Gastrocnemius medialis (tissue), 4 donors: ENCODE results near the gene ARL4D. TPM values are rescaled to one million over a fixed set of nuclear protein-coding genes. Genes with fewer than 3 reads are reported as not detected.

Experiments
- ATAC-seq, 2 donors: fragments of 150-250 bp; one replicate each; pipeline ENCODE4 v1.9.1; 2016
- DNase-seq, 2 donors: peaks; one replicate each; pipeline ENCODE4 v3.0.0-alpha.2; 2019
- H3K27ac ChIP-seq, 4 donors: fragments of 200-600 bp; sonication (generic); 1 replicate in 1 of 4; 2 replicates in 3 of 4; pipeline ENCODE4 v1.5.1; 2016 to 2018; ENCODE audit warnings: mild to moderate bottlenecking in 2 of 4, moderate library complexity in 1 of 4
- H3K27me3 ChIP-seq, 3 donors: fragments of 200-600 bp; sonication (generic) in 2 of 3; 1 replicate in 1 of 3; 2 replicates in 2 of 3; pipeline versions ENCODE4 v1.5.1 to v1.6.0; 2016 to 2019; ENCODE audit warnings: mild to moderate bottlenecking in 1 of 3, moderate library complexity in 1 of 3
- H3K36me3 ChIP-seq, 2 donors: fragments of 200-600 bp; sonication (generic) in 1 of 2; one replicate each; pipeline ENCODE4 v1.5.1; 2017 to 2018
- H3K4me1 ChIP-seq, 2 donors: fragments of 200-600 bp; sonication (generic) in 1 of 2; one replicate each; pipeline ENCODE4 v1.5.1; 2016 to 2017; ENCODE audit warnings: mild to moderate bottlenecking in 2 of 2
- H3K4me3 ChIP-seq, 4 donors: fragments of 200-600 bp; sonication (generic) in 3 of 4; 1 replicate in 1 of 4; 2 replicates in 3 of 4; pipeline ENCODE4 v1.5.1; 2016 to 2019; ENCODE audit warnings: mild to moderate bottlenecking in 2 of 4
- H3K9me3 ChIP-seq, 3 donors: fragments of 200-600 bp; sonication (generic) in 2 of 3; 1 replicate in 1 of 3; 2 replicates in 2 of 3; pipeline ENCODE4 v1.5.1; 2016 to 2019
- POLR2A ChIP-seq, 2 donors: fragments of 450-650 bp; IDR thresholded peaks; one replicate each; pipeline ENCODE4 v1.6.1; 2017; ENCODE audit warnings: antibody characterized with exemption in 2 of 2, mild to moderate bottlenecking in 2 of 2, moderate library complexity in 2 of 2
- in situ Hi-C, 4 donors: fragments of 200-750 bp; cut with MboI; loops; one replicate each; pipeline versions ENCODE4 v1.15.0 to v1.8.0; 2017; ENCODE audit warnings: low sequenced_read_pairs in 4 of 4
- intact Hi-C: fragments of 100-400 bp; cut with DNase I; formaldehyde crosslinking; loops from one replicate; pipeline ENCODE4 v1.15.1; 2023; ENCODE audit warnings: low total_unique reads
- total RNA-seq, 4 donors: library from RNA; depleted of rRNA; stranded (reverse); fragments of >200 nt; gene quantifications; one replicate each; pipeline versions ENCODE4 v1.1.0 to v1.2.3, GENCODE V29; 2016
- TF ChIP-seq, protein P1 (sequence below), 5 experiments: fragments of 450-650 bp in 3 of 5; fragments of 200-600 bp in 2 of 5; sonication (generic) in 2 of 5; IDR thresholded peaks in 4 of 5; conservative IDR thresholded peaks in 1 of 5; 1 replicate in 4 of 5; 2 replicates in 1 of 5; pipeline ENCODE4 v1.5.1; 2016 to 2019; ENCODE audit warnings: antibody characterized with exemption in 5 of 5, mild to moderate bottlenecking in 3 of 5, moderate library complexity in 3 of 5

ARL4D gene
- total RNA-seq, 4 donors from 2014 or later = 0.17 to 2.0 (median 1.3) TPM

DNA sequence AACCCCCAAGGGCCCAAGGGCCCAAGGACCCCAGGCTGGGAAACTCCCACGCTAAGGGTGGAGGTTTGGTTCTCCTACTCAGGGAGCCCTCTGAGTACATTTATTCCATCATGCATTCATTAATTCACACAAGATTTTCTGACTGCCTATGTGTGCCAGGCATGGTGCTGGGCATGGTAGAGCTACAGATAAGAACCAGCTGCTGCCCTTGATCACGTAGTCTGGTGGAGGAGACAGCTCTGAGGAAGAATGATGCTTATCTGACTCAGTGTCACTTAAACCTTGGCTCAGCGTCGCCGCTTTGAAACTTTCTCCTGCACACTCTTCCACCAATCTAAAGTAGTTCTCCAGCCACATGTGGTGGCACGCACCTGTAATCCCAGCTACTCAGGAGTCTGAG, 3.6 kb upstream of the ARL4D start:
- H3K27ac ChIP-seq = no peak overlapping the region
- intact Hi-C loops = loop anchor here (10.0 kb wide), 1 partner anchor 560 kb away; the partner anchor contains the start of gene PSME3
- in situ Hi-C loops = loop anchor here in 1 of 4 donors (5.0 kb wide), 1 partner anchor 87 kb away; the partner anchor contains the start of gene DHX8
- no peaks in the 10 kb centered on the region for H3K27me3 ChIP-seq
- no peaks in the 10 kb centered on the region for H3K9me3 ChIP-seq
- H3K4me1 ChIP-seq = peaks cover 3 to 20% of the 10 kb centered on the region in 2 donors
- no peaks in the 10 kb centered on the region for H3K36me3 ChIP-seq
- no peak for TF ChIP-seq POLR2A (IDR thresholded peaks at IDR 0.05)
- TF ChIP-seq, protein P1, sequence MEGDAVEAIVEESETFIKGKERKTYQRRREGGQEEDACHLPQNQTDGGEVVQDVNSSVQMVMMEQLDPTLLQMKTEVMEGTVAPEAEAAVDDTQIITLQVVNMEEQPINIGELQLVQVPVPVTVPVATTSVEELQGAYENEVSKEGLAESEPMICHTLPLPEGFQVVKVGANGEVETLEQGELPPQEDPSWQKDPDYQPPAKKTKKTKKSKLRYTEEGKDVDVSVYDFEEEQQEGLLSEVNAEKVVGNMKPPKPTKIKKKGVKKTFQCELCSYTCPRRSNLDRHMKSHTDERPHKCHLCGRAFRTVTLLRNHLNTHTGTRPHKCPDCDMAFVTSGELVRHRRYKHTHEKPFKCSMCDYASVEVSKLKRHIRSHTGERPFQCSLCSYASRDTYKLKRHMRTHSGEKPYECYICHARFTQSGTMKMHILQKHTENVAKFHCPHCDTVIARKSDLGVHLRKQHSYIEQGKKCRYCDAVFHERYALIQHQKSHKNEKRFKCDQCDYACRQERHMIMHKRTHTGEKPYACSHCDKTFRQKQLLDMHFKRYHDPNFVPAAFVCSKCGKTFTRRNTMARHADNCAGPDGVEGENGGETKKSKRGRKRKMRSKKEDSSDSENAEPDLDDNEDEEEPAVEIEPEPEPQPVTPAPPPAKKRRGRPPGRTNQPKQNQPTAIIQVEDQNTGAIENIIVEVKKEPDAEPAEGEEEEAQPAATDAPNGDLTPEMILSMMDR (IDR thresholded peaks at IDR 0.05 in 4 of 5, conservative IDR thresholded peaks at IDR 0.05 in 1 of 5) = no peak
- ATAC-seq (no peak), DNase-seq (no peak)
- no peak overlapping the region for H3K4me3 ChIP-seq

DNA sequence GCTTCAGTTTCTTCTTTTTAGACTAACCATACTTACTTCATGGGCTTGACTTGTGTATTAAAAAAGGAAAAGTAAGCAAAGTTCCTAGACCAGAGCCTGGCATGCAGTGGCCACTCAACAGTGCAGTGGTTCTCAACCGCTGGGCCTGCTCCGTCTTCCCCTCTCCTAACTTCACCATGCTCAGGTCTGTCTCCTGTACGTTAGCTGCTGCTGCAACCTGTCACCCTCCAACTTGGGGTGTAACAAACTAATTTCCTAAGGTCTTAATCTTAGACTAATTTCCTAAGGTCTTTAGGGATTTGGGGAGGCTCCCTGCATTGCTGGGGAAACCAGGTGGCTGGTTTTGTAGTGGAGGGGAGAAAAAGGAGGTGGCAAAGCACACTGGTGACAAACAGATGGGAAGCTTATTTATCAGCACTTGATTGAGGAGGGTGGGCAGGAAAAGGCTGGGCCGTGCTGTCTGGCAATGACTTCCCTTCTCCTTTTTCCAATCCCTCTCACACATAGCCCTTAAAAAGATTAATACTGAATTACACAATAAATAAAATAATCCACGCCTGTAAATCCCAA, 2.2 kb upstream of the ARL4D start:
- TF ChIP-seq, protein P1 (IDR thresholded peaks at IDR 0.05 in 4 of 5, conservative IDR thresholded peaks at IDR 0.05 in 1 of 5) = no peak
- TF ChIP-seq POLR2A (IDR thresholded peaks at IDR 0.05) = no peak
- no peaks in the 10 kb centered on the region for H3K9me3 ChIP-seq
- in situ Hi-C loops = loop anchor here in 1 of 4 donors (5.0 kb wide), 1 partner anchor 86 kb away; the partner anchor contains the start of gene DHX8
- no peak for DNase-seq
- H3K27ac ChIP-seq = no peak overlapping the region
- H3K4me1 ChIP-seq = peaks cover 3 to 31% of the 10 kb centered on the region in 2 donors
- no peak for ATAC-seq
- H3K27me3 ChIP-seq = no peaks in the 10 kb centered on the region
- intact Hi-C loops = loop anchor here (10.0 kb wide), 1 partner anchor 562 kb away; the partner anchor contains the start of gene PSME3
- H3K36me3 ChIP-seq = no peaks in the 10 kb centered on the region
- no peak overlapping the region for H3K4me3 ChIP-seq

DNA sequence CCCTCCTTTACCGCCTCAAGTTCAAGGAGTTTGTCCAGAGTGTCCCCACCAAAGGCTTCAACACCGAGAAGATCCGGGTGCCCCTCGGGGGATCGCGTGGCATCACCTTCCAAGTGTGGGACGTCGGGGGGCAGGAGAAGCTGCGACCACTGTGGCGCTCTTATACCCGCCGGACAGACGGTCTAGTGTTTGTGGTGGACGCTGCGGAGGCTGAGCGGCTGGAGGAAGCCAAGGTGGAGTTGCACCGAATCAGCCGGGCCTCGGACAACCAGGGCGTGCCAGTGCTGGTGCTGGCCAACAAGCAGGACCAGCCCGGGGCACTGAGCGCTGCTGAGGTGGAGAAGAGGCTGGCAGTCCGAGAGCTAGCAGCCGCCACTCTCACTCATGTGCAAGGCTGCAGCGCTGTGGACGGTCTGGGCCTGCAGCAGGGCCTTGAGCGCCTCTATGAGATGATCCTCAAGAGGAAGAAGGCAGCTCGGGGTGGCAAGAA, 1.1 kb downstream of the ARL4D start:
- intact Hi-C loops (loop anchor here (10.0 kb wide), 1 partner anchor 565 kb away; the partner anchor contains the start of gene PSME3), in situ Hi-C loops (loop anchor here in 1 of 4 donors (5.0 kb wide), 1 partner anchor 82 kb away; the partner anchor contains the start of gene DHX8)
- ATAC-seq = no peak
- Histone ChIP-seq H3K9me3 (no peaks in the 10 kb centered on the region), H3K27ac (peak overlapping the region in 2 of 4 donors; percentile 78 to 84), H3K27me3 (no peaks in the 10 kb centered on the region), H3K4me1 (peaks cover 0 to 27% of the 10 kb centered on the region in 2 donors), H3K4me3 (peak overlapping the region; percentile 62 to 87 (median 72)), H3K36me3 (no peaks in the 10 kb centered on the region)
- no peak for DNase-seq
- TF ChIP-seq POLR2A (IDR thresholded peaks at IDR 0.05) = no peak
- TF ChIP-seq, protein P1 (IDR thresholded peaks at IDR 0.05 in 4 of 5, conservative IDR thresholded peaks at IDR 0.05 in 1 of 5) = no peak

DNA sequence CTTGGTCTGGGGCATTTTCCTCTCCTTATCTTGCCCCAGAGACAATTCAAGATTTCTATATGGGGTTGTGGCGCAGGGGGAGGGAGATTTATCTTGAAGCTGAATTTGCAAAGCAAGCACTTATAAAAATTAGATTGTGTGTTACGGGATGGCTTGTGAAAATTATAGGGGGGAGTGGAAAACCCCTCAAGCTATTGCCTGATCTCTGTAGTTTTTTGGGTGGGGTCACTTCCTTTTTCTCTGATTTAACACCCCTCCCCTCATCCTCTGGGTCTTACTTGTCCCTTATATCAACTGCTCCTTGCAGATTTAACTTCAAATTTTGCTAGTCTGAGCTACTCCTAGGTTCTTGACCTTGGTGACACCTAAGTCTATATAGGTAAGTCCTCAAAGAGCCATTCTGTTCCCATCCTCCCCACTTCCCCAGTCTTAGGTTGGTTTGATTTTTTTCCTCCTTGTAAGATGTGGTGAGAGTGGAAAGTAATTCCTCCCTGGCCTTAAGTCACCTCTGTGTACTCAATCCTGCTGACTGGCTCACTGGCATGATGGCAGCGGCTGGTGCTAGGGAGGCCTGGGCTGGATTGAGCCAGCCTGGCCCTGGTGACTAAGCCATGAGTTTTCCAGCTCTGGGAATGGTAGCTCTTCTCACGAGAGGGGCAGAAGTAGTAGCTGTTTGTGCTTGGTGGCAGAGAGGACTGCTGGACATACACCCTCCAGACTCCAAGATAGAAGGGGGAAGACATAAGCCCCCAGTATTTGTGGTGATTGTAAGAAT, 2.3 kb downstream of the ARL4D start:
- Histone ChIP-seq H3K27ac (peak overlapping the region in 3 of 4 donors; percentile 36 to 53 (median 46)), H3K9me3 (no peaks in the 10 kb centered on the region), H3K27me3 (no peaks in the 10 kb centered on the region), H3K4me1 (peaks cover 0 to 27% of the 10 kb centered on the region in 2 donors), H3K4me3 (no peak overlapping the region), H3K36me3 (no peaks in the 10 kb centered on the region)
- intact Hi-C loops = no loop called here
- DNase-seq (peak; percentile 20 to 49), ATAC-seq (peak; percentile 39 to 58)
- TF ChIP-seq, protein P1 (IDR thresholded peaks at IDR 0.05 in 4 of 5, conservative IDR thresholded peaks at IDR 0.05 in 1 of 5) = no peak
- no peak for TF ChIP-seq POLR2A (IDR thresholded peaks at IDR 0.05)
- in situ Hi-C loops = no loop called here
